ENCODE measurements around the gene TSPEAR.
"Not testable (repeated sequence)": the region's sequence is repeated elsewhere in the genome, so short reads cannot be mapped to it uniquely, and the experiment has no call there.

The TSPEAR gene

DNA sequence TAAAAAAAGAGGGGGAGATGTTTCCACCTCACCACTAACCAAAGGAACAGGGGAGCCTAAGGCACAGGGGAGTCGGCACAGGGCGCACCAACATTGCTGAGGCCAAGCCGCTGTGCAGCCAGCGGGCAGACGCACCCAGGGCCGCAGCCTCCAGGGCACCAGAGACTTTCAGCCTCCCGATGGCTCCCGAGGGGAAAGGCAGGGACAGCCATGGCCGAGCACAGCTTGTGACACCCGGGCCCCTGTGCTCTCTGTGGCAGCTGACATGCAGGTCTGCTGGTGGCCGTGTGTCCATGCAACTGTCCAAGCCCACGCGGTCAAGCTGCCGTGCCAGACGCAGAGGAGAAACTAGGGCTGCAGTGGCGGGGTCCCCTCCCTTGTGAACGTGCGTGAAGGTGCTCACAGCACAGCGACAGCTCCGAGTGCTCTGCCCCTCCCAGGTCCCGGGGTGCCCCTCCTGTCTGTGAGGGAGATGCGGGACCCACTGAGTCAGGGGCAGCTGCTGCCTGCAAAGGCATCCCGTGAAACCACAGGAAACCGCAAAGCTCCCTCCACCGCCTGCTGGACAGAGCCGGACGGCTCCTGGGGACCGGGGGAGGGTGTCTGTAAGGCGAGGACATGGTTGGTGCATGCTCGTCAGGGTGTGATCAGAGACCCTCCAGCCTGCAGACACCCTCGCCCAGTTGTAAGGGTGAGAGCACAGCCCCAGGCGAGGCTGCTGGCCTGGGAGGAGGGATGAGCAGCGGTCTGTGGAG is 62.6 kb downstream of the TSPEAR start:
- DNase-seq = no peak

DNA sequence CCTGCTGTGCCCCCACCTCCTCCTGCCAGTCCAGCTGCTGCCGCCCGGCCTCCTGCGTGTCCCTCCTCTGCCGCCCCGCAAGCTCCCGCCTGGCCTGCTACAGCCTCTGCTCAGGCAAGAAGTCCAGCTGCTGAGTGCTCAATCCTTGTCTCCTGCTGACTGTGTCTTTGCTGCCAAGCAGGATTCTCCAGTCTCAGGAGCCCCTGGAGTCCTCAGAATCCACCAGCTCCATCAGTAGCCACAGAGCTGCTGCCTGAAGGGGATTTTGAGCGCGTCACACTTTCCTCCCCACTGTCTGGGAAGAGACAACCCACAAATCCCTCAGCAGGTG is 64.2 kb downstream of the TSPEAR start:
- no peak for DNase-seq

DNA sequence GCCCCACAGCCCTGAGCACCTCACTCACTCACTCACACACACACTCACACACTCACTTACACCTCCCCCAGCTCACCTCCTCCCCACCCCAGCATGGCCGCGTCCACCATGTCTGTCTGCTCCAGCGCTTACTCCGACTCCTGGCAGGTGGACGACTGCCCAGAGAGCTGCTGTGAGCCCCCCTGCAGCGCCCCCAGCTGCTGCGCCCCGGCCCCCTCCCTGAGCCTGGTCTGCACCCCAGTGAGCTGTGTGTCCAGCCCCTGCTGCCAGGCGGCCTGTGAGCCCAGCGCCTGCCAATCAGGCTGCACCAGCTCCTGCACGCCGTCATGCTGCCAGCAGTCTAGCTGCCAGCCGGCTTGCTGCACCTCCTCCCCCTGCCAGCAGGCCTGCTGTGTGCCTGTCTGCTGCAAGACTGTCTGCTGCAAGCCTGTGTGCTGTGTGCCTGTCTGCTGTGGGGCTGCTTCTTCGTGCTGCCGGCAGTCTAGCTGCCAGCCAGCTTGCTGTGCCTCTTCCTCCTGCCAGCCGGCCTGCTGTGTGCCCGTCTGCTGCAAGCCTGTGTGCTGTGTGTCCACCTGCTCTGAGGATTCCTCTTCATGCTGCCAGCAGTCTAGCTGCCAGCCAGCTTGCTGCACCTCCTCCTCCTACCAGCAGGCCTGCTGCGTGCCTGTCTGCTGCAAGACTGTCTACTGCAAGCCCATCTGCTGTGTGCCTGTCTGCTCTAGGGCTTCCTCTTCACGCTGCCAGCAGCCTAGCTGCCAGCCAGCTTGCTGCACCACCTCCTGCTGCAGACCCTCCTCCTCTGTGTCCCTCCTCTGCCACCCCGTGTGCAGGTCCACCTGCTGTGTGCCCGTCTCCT is 64.8 kb downstream of the TSPEAR start, which contains the start of gene KRTAP10-11:
Gene KRTAP10-11, plus strand, starts transcription at position 49 of the 856 bp plus-strand sequence. Its CDS starts 45 bp downstream, at position 94.
- not testable (repeated sequence) for DNase-seq

DNA sequence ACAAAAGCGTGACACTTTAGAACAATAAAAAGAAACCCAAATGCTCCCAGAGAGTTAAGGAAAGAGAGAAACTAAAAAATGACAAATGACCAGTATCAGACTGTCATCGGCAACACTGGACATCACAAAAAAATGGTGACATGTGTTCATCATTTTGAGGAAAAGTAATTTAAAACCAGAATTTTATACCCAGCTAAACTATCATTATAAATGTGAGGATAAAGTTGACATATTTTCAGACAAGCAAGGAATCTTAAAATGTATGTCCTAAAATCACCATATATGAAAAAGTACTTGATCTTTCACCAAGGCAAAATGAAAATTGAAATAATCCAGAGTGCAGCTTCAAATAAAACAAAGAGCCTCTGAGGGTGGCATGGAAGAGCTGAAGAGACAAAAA is 66.5 kb downstream of the TSPEAR start:
- DNase-seq = no peak

DNA sequence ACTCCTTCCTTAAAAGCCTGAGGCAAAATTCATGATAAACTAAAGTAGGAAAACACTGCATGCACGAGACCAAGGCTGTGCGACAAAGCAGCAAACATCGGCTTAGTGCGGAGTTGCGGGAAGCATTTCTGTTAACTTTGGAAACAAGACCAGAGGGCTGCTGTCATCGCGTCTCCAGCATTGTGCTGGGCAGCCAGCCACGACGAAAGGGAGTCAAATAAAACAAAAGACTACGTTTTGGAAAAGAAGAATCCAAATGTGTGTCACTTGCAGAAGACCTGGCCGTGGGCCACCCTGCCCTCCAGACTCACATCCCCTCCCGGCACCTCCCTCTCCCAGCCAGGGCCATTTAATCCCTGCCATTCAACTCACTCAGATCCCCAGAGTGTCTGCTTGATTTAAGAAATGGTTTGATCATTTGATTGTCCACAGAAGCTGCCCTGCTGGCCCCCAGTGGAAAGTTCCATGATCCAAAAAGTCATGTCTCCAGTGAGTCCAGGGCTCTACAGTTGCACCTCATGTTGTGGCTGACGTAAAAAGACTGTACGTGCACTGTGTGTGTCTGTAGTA is 67.5 kb downstream of the TSPEAR start:
- DNase-seq = no peak

DNA sequence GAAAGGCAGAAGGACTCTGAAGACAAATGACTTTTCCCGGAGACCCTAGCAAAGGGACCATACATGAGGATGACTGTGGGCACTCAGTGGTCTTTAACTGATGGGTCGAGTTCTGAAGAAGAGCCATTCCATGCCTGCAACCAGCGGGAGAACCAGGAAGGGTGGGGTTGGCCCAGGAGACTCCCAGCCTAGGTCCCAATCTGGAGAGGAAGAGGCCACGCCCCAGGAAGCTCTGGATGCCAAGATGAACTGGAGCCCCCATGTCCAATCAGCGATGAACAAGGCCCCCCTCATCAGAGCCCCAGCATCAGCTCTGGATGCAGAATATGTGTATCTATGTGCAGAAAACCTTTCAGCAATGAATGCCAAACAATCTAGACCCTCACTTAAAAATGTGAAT is 70.6 kb downstream of the TSPEAR start:
- no peak for DNase-seq

DNA sequence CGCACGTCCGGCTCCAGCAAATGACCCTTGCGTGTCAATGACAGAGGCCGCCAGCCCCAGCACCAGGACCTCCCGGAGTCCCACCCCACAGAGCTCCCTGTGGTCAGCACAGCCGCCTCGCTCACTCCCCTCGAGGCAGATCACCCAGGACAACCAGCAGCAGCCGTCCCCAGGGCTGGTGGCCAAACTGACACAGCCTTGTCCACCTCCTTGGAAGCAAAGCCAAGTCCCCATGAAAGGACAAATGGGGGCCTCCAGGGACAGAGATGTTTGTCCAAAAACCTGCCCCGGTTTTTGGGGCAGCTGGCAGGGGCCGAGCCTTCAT is 72.1 kb downstream of the TSPEAR start:
- DNase-seq = no peak

DNA sequence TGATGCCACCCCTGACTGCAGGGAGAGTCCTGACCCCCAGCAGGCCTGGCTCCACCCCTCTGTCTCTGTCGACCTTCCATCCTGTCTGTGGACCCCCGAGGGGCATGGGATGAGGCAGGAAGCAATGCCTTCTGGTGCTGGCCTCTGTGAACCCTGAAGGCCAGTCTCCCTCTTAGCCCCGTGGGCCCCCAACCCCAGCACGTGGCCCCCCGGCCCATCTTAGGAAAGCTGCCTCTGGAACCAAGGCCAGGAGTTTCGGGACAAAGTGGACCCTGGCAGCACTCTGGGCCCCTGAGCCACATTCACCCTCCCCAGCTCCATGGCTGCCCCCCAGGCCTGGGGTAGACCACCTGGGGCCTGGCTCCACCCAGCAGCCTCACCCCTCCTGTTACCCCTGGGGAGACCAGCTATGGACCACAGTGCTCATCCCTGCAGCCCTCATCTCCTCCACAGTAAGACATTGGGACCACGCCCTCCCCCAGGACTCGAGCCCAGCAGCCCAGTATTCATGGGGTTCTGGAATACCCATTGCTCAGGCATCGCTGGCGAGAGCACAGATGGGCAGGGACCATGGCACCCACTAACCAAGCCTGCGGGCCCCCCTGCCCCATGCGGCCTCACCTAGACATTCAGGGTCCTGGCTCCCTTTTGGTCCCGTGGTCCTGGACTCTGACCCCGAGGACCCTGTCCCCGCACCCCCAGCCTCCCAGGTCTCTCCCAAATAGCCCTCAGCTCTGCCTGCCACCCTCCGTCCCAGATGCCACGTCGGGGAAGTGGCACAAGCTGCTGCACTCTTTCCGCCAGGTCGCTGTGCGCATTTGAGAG is 72.7 kb downstream of the TSPEAR start:
- not testable (repeated sequence) for DNase-seq

DNA sequence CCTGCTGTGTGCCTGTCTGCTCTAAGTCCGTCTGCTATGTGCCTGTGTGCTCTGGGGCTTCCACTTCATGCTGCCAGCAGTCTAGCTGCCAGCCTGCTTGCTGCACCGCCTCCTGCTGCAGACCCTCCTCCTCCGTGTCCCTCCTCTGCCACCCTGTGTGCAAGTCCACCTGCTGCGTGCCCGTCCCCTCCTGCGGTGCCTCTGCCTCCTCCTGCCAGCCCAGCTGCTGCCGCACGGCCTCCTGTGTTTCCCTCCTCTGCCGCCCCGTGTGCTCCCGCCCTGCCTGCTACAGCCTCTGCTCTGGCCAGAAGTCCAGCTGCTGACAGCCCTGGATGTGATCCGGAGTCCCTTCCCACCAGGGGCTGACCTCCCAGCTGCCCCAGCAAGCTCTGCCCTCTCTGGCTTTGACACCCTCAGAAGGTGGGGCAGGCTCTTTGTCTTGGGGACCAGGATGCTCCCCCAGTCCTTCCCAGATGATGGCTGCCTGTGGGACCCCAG is 73.5 kb downstream of the TSPEAR start:
- DNase-seq = not testable (repeated sequence)

DNA sequence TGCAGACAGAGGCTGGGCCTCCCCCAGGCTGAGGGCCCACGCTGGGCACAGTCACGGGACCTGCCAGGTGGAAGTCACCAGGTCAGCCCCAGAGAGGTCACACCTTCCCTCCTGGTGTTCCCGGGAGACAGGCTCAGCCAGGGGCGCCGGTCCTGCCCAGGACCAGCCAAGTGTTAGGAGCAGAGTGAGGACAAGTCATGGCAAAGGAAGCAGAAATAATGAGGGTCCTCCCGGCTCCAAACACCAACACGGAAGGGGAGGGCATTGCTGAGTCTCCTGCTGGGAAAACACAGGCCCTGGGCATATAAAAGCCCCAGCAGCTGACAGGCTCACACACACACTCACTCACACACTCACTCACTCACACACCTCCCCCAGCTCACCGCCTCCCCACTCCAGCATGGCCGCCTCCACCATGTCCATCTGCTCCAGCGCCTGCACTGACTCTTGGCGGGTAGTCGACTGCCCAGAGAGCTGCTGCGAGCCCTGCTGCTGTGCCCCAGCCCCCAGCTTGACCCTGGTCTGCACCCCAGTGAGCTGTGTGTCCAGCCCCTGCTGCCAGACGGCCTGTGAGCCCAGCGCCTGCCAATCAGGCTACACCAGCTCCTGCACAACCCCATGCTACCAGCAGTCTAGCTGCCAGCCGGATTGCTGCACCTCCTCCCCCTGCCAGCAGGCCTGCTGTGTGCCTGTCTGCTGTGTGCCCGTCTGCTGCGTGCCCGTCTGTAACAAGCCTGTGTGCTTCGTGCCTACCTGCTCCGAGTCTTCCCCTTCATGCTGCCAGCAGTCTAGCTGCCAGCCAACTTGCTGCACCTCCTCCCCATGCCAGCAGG is 74.1 kb downstream of the TSPEAR start, which contains the start of gene KRTAP10-10:
Gene KRTAP10-10, plus strand, starts transcription at position 339 of the 833 bp plus-strand sequence. Its CDS starts 62 bp downstream, at position 401.
- no peak for DNase-seq

DNA sequence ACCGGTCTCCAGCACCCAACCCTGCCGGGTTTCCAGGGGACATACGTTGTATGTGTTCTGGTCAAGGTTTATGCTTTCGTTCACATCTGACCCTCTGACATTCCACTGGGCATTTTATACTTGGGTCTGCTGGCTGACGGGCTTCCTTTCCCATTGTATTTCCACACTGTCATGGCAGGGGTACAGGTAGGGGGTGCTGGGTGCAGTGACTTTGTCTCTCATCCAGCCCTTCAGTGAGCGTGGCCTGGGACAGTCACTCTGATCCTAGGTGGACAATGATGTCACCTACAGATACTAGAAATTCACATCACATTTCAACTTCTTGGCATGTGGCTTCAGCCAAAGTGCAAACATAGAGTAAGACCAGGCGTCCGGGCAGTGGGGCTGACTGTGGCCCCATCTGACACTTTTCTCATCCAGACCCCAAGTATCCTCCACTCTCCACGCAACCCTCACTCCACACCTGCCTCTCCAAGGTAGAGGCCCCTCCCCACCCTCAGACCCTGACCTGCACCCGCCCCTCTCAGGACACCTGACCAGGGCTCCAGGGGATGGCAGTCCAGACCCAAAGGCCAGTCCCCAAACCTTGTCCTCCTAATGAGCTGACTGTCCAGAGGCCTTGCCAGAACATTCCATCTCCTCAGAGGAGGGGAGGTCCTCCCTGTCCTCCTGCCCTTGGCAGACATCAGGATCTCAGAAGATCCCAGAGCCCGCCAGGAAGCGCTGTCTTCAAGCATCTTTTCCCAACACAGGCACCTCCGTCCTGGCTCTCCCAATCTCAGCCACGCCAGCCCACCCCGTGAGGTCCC is 75.0 kb downstream of the TSPEAR start:
- no peak for DNase-seq

DNA sequence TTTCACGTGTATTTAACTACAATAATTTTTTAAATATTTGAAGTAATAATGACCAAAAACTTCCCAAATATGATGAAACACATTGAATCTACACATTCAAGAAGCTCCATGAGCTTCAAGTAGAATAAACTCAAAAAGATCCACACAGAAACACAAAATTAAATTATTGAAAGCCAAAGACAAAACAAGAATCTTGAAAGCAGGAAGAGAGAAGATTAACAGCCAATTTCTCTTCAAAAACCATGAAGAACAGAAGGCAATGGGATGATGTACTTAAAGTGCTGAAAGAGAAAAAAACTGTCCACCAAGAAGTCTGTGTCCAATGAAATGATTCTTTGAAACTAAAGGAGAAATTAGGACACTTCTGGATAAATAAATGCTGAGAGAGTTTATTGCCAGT is 79.3 kb downstream of the TSPEAR start:
- DNase-seq = no peak

DNA sequence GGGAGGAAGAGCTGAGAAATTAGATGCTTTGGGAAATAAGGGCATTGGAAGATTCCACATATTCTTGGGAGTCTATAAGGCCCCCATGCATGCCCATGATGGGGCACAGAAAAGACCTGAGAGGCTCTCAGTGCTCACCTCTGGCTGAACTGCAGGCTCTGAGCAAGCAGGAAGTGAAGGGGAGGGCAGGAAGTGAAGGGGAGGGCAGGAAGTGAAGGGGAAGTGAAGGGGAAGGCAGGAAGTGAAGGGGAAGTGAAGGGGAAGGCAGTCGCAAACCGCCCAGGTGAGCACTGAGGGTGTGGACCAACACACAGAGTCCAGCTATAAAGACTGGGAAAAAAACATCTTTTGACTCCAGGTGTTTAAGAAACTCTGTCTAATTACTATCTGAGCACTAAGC is 80.9 kb downstream of the TSPEAR start:
- DNase-seq = no peak

DNA sequence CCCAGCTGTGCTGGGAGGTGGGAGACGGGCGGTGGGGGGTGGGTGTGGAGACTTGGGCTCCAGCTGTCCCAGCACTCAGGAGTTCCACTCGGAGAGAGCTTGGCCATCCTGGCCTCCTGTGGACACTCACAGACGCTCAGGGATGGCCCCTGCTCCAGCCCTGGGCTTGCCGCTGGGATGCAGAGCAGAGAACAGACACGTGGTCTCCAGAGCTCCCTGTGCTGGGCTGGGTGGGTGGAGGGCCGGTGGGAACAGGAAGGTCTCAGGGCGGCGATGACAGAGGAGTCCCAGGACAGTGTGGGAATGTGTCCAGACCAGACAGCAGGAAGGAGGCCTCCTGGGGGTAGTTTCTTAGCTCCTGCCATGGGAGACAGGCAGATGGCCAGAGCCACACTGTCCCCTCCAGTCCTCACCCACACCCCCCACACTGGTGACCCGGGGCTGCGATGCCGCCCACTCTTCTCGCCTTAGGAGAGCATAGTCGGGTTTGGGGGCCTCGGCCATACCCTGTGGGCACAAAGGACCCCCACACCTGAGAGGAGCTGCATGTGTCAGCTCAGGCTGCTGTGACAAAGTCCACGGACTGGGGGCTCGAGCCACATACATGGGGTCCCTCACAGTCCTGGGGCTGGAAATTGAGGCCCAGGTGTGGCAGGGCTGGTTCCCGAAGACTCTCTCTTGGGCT is 82.5 kb downstream of the TSPEAR start:
- no peak for DNase-seq

DNA sequence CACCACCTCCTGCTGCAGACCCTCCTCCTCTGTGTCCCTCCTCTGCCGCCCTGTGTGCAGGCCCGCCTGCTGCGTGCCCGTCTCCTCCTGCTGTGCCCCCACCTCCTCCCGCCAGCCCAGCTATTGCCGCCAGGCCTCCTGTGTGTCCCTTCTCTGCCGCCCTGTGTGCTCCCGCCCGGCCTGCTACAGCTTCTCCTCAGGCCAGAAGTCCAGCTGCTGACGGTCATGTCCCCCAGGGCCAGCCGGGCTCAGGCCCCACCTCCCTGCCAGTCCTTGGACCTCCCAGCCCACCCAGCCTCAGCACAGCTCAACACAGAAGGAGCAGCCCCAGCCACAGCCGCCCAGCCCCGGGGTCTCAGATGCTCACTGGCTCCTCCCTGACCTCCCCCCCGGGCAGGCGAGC is 83.5 kb downstream of the TSPEAR start:
- DNase-seq = not testable (repeated sequence)

DNA sequence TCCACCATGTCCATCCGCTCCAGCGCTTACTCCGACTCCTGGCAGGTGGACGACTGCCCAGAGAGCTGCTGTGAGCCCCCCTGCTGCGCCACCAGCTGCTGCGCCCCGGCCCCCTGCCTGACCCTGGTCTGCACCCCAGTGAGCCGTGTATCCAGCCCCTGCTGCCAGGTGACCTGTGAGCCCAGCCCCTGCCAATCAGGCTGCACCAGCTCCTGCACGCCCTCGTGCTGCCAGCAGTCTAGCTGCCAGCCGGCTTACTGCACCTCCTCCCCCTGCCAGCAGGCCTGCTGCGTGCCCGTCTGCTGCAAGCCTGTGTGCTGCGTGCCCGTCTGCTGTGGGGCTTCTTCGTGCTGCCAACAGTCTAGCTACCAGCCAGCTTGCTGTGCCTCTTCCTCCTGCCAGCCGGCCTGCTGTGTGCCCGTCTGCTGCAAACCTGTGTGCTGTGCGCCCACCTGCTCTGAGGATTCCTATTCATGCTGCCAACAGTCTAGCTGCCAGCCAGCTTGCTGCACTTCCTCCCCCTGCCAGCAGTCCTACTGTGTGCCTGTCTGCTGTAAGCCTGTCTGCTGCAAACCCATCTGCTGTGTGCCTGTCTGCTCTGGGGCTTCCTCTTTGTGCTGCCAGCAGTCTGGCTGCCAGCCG is 84.1 kb downstream of the TSPEAR start:
- DNase-seq = not testable (repeated sequence)

DNA sequence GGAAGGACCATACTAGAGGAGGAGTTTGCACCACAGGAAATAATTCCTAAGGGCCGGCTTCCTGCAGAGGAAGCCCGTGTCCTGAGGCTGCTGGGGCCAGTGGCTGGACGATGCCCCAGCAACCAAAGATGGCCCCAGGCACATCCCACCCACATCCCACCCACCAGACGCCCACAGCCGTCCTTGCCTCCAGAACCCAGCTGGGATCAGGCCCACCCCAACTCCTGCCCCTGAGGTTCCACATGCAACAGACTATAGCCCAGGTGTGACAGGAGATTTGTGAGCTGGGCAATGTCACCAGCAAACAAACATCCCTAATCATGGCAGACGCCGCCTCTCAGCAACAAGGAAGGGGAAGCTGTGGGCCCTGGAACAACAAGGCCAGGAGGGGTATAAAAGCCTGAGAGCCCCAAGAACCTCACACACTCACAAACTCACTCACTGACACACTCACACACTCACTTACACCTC is 84.7 kb downstream of the TSPEAR start, which contains the start of gene KRTAP10-9:
Gene KRTAP10-9, plus strand, starts transcription at position 421 of the 471 bp plus-strand sequence. CDS start 79 bp downstream, outside the sequence.
- no peak for DNase-seq

DNA sequence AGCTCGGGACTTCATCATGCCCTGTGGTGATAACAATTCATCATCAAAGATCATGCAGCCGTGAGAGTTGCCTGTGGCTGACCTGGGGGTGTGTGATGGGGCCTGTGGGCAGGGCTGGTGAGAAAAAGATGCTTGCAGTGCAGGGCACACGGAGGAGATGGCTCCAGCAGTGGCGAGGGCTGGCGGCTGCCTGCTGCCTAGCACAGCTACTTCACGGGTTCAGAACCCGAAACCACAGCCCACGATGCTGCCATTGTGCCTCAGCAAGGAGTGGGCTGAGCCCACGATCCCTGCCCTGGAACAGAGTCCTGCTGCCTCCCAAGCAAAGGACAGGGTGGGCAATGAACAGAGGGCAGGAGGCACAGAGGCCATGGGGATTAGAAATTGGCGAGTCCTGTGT is 85.1 kb downstream of the TSPEAR start:
- DNase-seq = no peak

DNA sequence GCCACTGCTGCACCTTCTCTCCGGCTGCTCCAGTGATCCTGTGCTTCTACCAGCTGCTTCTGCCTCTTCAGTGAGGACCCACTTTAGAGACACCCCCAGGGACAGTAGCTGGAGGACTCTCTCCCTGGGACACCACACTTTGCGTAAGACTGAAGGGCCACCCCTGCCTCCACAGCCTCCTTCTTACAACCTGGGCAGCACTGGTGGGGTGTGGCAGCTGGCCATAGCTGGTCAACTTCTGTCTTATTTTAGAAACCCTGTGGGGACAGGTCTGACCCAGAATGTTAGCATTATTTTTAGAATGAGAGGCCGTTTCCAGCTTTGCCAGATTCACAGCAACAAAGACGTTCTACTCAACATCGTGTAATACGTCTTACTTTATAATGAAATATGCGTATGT is 85.6 kb downstream of the TSPEAR start:
- no peak for DNase-seq
